Stimulated activated CD8-positive, alpha-beta memory T cell treated with anti-CD3 and anti-CD28 coated beads, Interleukin-7, amount 100 ng/mL, for 48 hours (primary cell): ENCODE data around the gene LGALS9B.
A peak's percentile ranks its signal among the peaks of the same experiment; 100 is the strongest.
"Not testable (repeated sequence)": the region's sequence is repeated elsewhere in the genome, so short reads cannot be mapped to it uniquely, and the experiment has no call there.

Experiments
- DNase-seq, 2 donors: peaks; one replicate each; pipeline ENCODE4 v3.0.0-alpha.2; 2020; ENCODE audit warnings: low read depth in 1 of 2; ENCODE audit errors: extremely low read depth in 1 of 2

LGALS9B gene

DNA sequence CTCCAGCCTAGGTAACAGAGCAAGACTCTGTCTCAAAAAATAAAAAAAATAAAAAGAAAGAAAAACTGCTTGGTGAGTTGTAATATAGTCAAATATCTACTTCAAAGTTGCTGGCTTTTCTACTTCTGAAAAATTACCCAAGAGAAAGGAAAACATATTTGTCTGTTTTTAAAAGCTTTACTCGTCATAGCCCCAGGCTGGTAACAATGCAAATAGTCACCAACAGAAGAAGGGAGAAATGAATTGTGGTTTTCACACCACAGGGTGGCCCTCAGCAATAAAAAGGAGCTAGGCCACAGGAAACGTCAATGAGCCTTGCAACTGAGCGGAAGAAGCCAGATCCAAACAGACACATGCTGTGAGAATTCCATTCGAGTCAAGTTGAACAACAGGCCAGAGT lies 1.8 kb upstream of the LGALS9B start:
- not testable (repeated sequence) for DNase-seq

DNA sequence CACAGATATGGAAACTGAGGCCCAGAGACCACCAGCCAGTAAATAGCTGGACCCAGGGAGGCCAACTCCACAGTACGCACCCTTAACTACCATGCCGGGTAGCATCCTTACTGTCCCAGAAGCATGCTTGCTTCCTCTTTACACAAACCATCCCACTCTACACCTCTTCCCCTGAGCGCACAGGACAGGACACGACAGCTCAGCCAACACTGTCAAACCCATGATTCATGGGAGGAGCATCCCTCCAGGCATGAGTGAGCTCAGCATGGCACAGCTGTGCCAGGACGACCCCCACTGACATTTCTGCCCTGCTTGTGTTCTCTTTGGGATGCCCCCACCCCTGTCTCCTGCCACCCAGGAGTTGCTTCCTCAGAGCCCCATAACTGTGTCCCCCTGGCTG lies 340 bp downstream of the LGALS9B start:
- not testable (repeated sequence) for DNase-seq

DNA sequence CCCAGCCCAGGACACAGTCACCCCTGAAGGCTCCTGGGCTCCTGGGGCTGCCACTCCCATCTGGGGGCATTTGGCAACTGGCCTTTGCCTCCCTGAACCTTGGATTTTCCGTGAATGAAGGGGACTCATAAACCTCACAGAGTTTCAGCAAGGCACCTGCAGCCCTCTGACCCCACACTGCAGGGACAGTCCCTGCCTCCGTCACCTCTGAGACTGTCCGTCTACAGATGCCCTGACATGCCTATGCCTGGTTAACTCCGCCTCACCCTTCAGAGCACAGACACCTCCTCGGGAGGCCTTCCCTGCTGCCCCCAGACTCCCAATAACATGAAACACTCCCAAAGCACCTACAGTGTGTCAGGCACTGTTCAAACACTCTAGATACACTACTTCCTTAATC lies 786 bp downstream of the LGALS9B start:
- not testable (repeated sequence) for DNase-seq

DNA sequence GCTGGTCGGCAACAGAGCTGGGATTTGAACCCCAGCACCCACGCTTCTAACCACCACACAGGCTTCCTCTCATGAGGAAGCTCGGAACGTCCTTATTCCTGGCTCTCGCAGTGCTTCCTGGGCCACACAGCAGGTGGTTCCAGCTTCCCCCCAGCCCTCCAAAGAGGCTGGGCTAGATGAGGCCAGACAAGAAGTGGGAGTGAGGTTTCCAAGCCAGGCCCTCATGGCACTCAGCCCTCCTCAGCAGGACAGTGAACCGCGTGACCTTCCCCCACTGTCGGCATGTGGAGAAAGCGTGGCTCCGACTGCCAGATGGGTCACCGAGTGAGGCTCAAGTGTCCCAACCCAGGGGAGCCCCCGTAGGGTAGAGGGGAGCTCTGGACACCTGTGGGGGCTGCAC lies 1.8 kb downstream of the LGALS9B start:
- DNase-seq = not testable (repeated sequence)

DNA sequence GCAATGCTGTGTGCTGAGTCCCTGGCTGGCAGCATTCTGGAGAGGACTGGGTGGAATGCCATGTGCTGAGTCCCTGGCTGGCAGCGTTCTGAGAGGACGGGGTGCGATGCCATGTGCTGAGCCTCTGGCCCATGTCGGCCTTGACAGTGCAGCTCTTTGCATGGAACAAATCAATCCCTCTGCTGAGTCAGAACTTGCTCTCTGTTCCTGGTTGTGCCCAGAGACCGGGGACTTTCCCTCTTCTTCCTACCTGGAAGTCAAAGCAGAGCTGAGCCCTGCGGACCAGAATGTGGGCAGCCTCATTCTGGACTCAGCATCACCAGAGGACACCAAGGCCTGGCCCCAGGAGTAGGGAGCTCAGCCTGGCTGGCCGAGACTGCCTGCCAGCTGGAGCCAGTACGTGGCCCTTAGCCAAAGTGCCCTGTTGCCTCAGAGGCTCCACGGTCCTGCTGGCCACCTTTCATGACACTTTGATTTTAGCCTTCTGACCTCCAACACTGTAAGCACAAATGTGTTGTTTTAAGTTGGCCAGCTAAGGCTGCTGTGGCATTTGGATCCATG lies 2.4 kb downstream of the LGALS9B start:
- not testable (repeated sequence) for DNase-seq

- DNase-seq = not testable (repeated sequence)
These were observed 5.2 kb downstream of the LGALS9B start for GRCh38 chr17:20462158-20462557.

DNA sequence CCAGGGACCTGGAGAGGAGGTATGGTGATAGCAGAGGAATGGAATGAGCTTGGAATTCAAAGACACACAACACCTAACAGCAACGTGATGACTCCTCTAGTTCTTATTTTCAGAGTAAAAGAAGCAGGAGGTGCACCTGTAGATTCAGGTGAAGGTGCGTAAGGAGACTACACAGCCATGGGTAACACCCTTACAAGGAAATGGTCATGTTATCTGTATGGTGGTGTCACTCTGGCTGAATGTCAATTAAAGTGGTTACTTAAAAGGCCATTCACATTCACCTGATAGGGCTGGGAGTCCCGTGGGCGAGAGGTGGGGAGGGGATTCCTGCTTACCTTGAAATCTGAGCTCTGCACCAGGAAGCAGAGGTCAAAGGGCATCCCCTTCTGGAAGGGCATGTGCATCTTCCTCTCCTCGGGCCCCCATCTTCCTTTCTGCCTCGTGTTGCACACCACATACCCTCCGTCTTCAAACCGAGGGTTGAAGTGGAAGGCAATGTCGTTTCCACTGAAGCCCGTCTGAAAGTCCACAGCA lies 9.4 kb downstream of the LGALS9B start:
- not testable (repeated sequence) for DNase-seq

GRCh38 chr17:20455106-20455505 lies 12.2 kb downstream of the LGALS9B start:
- not testable (repeated sequence) for DNase-seq

GRCh38 chr17:20453820-20454434 lies 13.4 kb downstream of the LGALS9B start:
- DNase-seq = not testable (repeated sequence)

DNA sequence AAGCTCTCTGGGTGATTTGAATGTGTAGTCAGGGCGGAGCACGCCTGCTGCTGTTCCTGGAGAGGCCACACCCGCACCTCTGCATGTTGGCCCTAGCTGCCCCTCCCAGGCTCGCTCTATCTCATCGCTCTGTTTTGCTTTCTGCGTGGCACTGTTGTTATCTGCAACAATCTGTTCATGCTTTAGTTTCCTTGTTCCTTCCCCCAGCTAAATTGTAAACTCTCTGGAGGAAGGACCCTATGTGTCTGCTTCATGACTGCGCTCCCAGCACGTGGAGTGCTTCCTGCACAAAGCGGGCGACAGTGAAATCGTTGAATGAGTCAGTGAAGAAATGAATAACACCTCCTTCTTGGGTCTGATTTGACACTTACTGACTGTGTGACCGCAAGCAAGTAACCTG lies 16.5 kb downstream of the LGALS9B start:
- DNase-seq = peak; percentile 3 to 28

- not testable (repeated sequence) for DNase-seq
These were observed 19.6 kb downstream of the LGALS9B start for GRCh38 chr17:20447534-20448321.

GRCh38 chr17:20446895-20447294 lies 20.4 kb downstream of the LGALS9B start:
- not testable (repeated sequence) for DNase-seq

DNA sequence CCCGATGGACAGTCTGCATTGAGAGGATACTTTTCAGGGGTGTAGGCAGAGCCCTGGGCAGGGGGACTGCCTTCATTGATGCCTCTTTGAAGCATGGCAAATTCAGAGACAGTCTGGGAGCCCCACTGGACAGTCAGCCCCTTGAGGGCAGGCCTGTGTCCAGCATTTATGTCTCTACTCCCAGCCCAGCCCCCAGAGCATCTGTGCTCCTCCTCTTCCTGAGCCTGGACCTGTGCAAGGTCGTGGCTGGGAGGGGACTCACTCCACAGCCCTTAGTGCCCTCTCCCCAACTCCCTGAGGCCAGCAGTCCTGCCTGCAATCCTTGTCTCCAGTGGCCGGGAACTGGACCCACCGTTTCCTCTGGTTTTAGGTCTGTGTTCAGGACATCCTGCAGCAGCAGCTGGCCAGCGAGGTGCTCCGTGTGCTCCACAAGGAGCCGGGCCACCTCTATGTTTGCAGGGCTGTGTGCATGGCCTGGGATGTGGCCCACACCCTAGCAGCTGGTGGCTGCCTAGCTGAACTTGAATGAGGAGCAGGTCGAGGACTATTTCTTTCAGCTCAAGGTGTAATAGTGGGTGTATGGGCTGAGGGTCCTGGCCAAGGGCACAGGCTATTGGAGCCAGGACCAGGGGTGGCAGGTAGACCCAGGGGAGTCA lies 22.6 kb downstream of the LGALS9B start:
- DNase-seq = not testable (repeated sequence)

- DNase-seq = not testable (repeated sequence)
These were observed 23.2 kb downstream of the LGALS9B start for GRCh38 chr17:20444173-20444572.

DNA sequence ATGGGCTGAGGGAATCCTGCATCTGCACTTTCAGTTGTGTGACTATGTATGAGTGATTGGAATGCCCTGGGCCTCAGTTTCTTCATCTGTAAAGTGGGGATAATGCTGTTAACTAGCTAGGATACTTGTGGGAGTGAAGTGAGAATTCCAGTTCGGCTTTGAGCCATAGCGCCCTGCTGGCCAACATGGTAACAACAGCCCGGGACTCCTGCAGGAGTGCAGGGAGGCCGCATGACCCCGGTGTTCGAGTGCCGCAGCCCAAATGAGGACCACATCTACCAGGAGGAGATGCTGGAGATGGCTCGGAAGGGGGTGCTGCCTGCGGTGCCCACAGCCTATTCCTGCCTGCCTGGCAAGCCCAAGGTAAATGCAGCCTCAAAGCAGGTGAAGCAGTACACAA lies 23.7 kb downstream of the LGALS9B start:
- not testable (repeated sequence) for DNase-seq

DNA sequence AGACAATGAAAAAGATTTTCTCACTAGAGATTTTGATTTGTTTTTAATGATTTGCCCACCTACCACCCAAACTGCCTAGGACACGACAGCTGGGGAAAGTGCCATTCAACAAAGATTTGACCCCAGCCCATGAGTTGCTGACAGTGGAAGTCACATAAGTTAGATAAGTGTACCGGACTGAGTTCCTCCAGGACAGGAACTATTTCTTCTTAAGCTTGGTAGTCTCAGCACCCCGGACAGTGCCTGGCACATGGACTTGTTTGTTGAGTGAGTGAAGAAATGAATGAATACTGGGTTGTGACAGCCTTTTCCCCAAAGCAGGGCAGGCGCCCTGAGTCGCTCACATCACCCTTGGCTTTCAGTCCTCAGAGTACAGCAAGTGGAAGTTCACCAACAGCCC lies 26.7 kb downstream of the LGALS9B start:
- DNase-seq = not testable (repeated sequence)

- DNase-seq = not testable (repeated sequence)
These were observed 32.2 kb downstream of the LGALS9B start for GRCh38 chr17:20435166-20435565.

DNA sequence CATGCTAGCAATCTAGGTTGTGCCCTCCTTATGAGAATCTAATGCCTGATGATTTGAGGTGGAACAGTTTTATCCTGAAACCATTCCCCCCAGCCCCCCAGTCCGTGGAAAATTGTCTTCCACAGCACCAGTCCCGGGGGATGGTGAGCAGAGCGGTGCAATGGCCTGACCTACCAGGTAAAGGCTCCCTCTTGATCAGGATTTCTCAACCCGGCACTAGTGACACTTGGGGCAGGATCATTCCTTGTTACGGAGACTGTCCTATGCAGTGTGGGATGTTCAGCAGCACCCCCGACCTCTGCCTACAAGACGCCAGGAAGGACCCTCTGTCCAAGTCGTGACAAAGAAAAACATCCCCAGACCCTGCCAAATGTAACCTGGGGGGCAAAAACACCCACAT lies 34.0 kb downstream of the LGALS9B start:
- not testable (repeated sequence) for DNase-seq

- not testable (repeated sequence) for DNase-seq
These were observed 40.1 kb downstream of the LGALS9B start for GRCh38 chr17:20427264-20427663.

DNA sequence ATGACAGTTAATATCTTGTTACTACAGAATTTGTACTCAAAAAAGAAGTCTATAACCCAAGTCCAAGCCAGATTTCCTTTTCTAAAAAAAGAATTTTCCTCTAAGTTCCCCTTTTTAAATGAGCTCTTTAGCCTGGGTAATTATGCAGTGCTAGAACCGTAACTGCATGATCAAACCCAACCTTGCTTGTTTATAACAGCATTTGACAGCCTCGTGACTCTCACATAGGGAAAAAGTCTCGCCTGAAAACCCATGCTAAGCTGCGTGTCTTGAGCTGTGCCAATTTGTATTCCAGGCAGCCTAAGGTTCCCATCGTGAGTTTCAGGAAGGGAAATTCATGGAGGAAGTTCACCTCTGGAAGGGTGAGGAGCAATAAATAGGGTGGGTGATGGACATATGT lies 44.5 kb downstream of the LGALS9B start:
- not testable (repeated sequence) for DNase-seq

- DNase-seq = not testable (repeated sequence)
These were observed 48.5 kb downstream of the LGALS9B start for GRCh38 chr17:20418838-20419237.
